HUES64 (cell line): Measurements from ENCODE around the gene EDAR.

Experiments used
- H3K27ac ChIP-seq: 2 replicates; pipeline ENCODE4 v1.7.0; 2013; ENCODE audit warnings: low read depth, low read length, inconsistent platforms
- H3K27me3 ChIP-seq: 2 replicates; pipeline ENCODE4 v1.6.1; 2013; ENCODE audit warnings: mild to moderate bottlenecking, low read length; ENCODE audit not compliant: insufficient read depth
- H3K36me3 ChIP-seq: 2 replicates; pipeline ENCODE4 v1.6.1; 2013; ENCODE audit warnings: mild to moderate bottlenecking, low read length; ENCODE audit not compliant: insufficient read depth
- H3K4me1 ChIP-seq: 2 replicates; pipeline ENCODE4 v1.6.1; 2013; ENCODE audit warnings: mild to moderate bottlenecking, low read length, moderate library complexity; ENCODE audit not compliant: insufficient read depth
- H3K4me3 ChIP-seq: 2 replicates; pipeline ENCODE4 v1.5.1; 2013; ENCODE audit warnings: mild to moderate bottlenecking, low read length, moderate library complexity
- H3K9ac ChIP-seq: 2 replicates; pipeline ENCODE4 v1.6.1; 2013; ENCODE audit warnings: mild to moderate bottlenecking, low read depth, low read length
- H3K9me3 ChIP-seq: 2 replicates; pipeline ENCODE4 v1.6.1; 2013; ENCODE audit warnings: low read depth, low read length; ENCODE audit not compliant: insufficient read depth
- whole genome bisulfite sequencing: fragments of 150-250, 120-280 bp; methylation state at CpG from one replicate; pipeline ENCODE4 v1.1.7; 2013; ENCODE audit warnings: missing lambda C conversion rate; 5-methylcytosine and 5-hydroxymethylcytosine counted together

The EDAR gene

DNA sequence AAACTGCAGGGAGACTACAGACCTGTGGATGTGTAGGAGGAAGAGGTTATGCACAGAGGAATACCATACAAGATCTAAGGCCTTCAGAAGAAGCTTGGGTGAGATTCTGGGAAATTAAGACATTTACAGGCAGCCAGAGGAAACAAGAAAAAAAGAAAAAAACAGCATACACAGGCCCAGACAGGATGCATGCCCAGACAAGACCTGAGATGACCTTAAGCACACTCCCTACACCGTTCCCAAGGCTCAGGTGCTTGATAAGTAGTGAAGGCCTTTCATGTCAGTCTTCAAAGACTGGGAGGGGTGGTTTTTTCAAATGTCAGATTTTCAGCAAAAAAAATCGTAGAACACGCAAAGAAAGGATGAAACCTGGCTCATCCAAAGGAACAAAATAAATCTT is 119.5 kb downstream of the EDAR start:
- no peaks in the 10 kb centered on the region; the same call in 1 of the 2 replicates for H3K9me3 ChIP-seq
- H3K4me1 ChIP-seq, result no peaks in the 10 kb centered on the region
- H3K27ac ChIP-seq, result no peak overlapping the region
- peaks cover 55% of the 10 kb centered on the region for H3K36me3 ChIP-seq
- WGBS, result 94% methylated on average over 3 of the region's 3 CpGs
- no peak overlapping the region for H3K4me3 ChIP-seq
- H3K9ac ChIP-seq, result no peak overlapping the region
- H3K27me3 ChIP-seq, result no peaks in the 10 kb centered on the region

DNA sequence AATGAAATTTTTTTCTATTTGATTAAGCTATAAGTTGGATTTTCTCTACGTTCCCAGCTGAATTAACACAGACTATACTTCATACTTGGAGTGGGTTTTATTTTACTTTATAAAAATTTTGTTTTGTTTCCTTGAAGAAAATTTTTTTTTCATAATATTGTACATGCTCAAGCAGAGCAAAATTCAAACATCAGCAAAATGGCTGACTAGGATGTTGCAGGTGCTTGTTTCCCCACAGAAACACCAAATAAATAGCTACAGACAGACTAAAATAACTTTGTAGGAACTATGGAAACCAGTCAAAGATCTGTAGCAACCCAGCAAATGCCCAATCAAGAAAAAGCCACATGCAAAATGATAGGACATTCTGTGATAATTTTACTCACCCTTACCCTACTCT is 120.1 kb downstream of the EDAR start:
- Histone ChIP-seq H3K27ac (no peak overlapping the region), H3K27me3 (no peaks in the 10 kb centered on the region), H3K4me3 (no peak overlapping the region), H3K9ac (no peak overlapping the region), H3K9me3 (no peaks in the 10 kb centered on the region; the same call in 1 of the 2 replicates), H3K36me3 (peaks cover 49% of the 10 kb centered on the region), H3K4me1 (no peaks in the 10 kb centered on the region)
- WGBS, result no CpG with 5 or more reads among the region's 1 CpG

DNA sequence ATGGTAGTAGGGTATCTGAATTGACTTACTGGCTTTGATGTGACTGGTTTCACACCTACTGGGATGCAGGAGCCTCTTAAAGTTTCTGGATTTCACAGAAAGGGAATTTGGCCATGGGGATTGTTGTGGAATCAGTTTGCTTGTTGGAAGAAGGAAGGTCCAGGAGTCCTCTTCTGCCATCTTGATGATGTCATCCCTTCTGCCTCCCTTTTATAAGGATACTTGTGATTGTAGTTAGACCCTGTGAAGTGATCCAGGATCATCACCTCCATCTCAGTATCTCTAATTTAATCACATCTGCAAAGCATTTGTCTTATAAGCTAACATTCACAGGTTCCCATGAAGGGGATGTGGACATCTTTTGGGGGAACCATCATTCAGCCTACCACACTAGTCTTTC is 123.0 kb downstream of the EDAR start:
- H3K9ac ChIP-seq, result no peak overlapping the region
- H3K9me3 ChIP-seq, result no peaks in the 10 kb centered on the region; the same call in 1 of the 2 replicates
- no peaks in the 10 kb centered on the region for H3K4me1 ChIP-seq
- H3K27me3 ChIP-seq, result no peaks in the 10 kb centered on the region
- no peak overlapping the region for H3K4me3 ChIP-seq
- no peak overlapping the region for H3K27ac ChIP-seq
- peaks cover 45% of the 10 kb centered on the region for H3K36me3 ChIP-seq

DNA sequence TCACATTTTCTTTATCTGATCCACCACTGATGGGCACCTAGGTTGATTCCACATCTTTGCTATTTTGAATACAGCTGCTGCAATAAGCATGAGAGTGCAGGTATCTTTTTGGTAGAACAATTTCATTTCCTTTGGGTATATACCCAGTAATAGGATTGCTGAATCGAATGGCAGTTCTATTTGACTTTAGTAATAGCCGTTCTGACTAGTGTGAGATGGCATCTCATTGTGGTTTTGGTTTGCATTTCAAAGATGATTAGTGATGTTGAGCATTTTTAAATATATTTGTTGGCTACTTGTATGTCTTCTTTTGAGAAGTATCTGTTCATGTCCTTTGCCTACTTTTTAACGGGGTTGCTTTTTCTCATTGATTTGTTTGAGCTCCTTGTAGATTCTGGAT is 130.1 kb downstream of the EDAR start:
- Histone ChIP-seq H3K36me3 (peaks cover 33% of the 10 kb centered on the region), H3K4me3 (no peak overlapping the region), H3K9ac (no peak overlapping the region), H3K4me1 (no peaks in the 10 kb centered on the region), H3K27ac (no peak overlapping the region), H3K27me3 (no peaks in the 10 kb centered on the region), H3K9me3 (no peaks in the 10 kb centered on the region)
- 93% methylated on average over 3 of the region's 3 CpGs for WGBS

DNA sequence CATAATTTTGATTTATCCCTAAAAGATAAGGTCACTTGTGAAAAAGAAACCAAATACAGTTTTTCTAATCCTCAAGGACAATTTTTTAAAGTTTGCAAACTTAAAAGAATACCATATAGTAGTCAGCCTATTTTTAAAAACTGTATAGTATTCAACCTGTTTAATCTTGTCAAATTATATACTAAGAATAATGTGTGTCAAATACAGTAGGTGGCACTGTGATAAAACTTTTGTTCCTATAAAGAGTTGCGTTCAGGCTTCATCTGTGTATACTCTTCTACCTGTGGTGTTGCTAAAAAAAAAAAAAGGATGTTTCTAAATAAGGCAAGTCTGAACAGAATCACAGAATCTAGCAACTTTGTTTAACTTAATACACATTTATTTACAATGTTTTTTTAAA is 133.8 kb downstream of the EDAR start:
- Histone ChIP-seq H3K4me3 (no peak overlapping the region), H3K27ac (no peak overlapping the region), H3K27me3 (no peaks in the 10 kb centered on the region), H3K9me3 (no peaks in the 10 kb centered on the region), H3K9ac (no peak overlapping the region), H3K36me3 (peaks cover 48% of the 10 kb centered on the region), H3K4me1 (no peaks in the 10 kb centered on the region)
- 88% methylated on average over 1 of the region's 1 CpG for WGBS

DNA sequence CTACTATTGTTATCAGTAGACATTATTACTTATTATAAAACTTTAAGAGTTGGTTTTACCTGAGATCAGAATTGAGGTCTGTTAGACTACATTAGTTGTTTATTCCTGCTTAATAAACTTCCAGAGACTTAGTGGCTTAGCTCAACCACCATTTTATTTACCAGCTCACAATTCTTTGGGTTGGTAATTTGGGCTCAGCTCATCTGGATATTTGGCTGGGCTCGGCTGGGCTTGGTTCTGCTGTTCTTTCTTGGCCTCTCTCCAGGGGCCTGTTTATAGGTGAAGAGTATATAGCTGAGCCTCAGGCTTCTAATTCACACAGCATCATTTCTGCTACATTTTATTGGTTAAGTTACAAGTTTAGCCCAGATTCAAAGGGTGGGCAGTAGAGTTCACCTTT is 134.5 kb downstream of the EDAR start:
- no peaks in the 10 kb centered on the region for H3K9me3 ChIP-seq
- H3K27ac ChIP-seq, result no peak overlapping the region
- H3K9ac ChIP-seq, result no peak overlapping the region
- no peak overlapping the region for H3K4me3 ChIP-seq
- 100% methylated on average over 1 of the region's 1 CpG for WGBS
- H3K4me1 ChIP-seq, result no peaks in the 10 kb centered on the region
- no peaks in the 10 kb centered on the region for H3K27me3 ChIP-seq
- peaks cover 55% of the 10 kb centered on the region for H3K36me3 ChIP-seq

DNA sequence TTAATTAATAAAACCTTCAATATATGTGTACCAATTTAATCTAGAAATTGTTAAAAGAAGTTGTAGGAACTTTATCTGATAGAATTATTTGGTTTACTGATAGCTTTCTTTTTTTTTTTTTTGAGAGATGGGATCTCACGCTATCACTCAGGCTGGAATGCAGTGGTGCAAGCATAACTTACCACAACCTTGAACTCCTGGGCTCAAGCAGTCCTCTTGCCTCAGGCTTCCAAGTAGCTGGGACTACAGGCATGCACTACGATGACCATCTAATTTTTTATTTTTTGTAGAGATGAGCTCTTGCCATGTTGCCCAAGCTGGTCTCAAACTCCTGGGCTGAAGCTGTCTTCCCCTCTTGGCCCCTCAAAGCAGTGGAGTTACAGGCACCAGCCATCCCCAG is 135.6 kb downstream of the EDAR start:
- Histone ChIP-seq H3K4me1 (no peaks in the 10 kb centered on the region), H3K9ac (no peak overlapping the region), H3K27ac (no peak overlapping the region), H3K9me3 (no peaks in the 10 kb centered on the region), H3K4me3 (no peak overlapping the region), H3K36me3 (peaks cover 58% of the 10 kb centered on the region), H3K27me3 (no peaks in the 10 kb centered on the region)
- 94% methylated on average over 2 of the region's 2 CpGs for WGBS

DNA sequence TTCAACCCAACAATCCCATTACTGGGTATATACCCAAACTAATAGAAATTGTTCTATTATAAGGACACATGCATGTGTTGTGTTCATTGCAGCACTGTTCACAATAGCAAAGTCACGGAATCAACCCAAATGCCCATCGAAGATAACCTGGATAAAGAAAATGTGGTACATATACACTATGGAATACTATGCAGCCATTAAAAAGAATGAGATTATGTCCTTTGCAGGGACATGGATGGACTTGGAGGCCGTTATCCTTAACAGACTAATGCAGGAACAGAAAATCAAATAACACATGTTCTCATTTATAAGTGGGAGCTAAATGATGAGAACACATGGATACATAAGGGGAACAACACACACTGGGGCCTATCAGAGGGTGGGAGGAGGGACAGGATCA is 136.6 kb downstream of the EDAR start:
- no peak overlapping the region for H3K27ac ChIP-seq
- H3K27me3 ChIP-seq, result no peaks in the 10 kb centered on the region
- H3K4me3 ChIP-seq, result no peak overlapping the region
- H3K9me3 ChIP-seq, result no peaks in the 10 kb centered on the region
- H3K9ac ChIP-seq, result no peak overlapping the region
- no peaks in the 10 kb centered on the region for H3K4me1 ChIP-seq
- 95% methylated on average over 2 of the region's 3 CpGs for WGBS
- peaks cover 62% of the 10 kb centered on the region for H3K36me3 ChIP-seq

DNA sequence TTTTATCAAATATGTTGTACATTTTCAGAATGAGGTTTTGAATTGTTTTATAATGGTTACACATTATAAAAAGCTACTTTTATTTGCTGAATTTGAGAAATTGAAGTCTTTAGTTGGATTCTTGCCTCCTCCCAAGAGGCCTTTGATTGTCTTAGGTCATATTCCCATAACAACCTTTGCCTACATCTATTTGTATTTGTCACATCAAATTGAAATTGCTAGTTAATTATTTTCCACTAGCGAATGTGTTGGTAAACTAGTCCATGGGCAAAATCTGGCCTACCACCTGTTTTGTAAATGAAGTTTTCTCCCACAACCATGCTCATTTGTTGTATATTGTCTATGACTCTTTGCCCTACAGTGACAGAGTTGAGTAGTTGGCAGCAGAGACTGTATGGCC is 142.0 kb downstream of the EDAR start:
- no CpG with 5 or more reads among the region's 1 CpG for WGBS
- Histone ChIP-seq H3K4me3 (no peak overlapping the region), H3K4me1 (no peaks in the 10 kb centered on the region), H3K36me3 (peaks cover 67% of the 10 kb centered on the region), H3K27ac (no peak overlapping the region), H3K9me3 (no peaks in the 10 kb centered on the region), H3K9ac (no peak overlapping the region), H3K27me3 (no peaks in the 10 kb centered on the region)

DNA sequence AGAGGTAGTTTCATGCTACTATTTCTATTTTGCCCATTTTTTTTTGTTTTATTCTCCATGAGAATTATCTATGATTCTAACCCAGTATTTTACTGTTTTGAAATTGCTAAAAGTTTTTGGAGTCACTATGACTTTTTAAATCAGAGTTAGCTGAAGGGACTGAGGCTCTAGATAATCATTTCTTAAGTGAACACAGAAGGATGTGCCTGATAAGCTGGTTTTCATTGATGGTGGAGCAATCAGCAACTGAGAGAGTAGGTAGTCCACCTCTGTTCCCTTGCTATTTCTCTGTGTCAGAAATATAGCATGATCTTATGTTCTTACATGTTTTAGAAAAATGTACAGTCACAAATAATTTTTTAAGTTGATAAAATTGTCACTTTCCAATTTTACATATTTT is 143.1 kb downstream of the EDAR start:
- no peak overlapping the region for H3K9ac ChIP-seq
- peaks cover 5% of the 10 kb centered on the region; the same call in 1 of the 2 replicates for H3K9me3 ChIP-seq
- H3K4me3 ChIP-seq, result no peak overlapping the region
- no peaks in the 10 kb centered on the region for H3K4me1 ChIP-seq
- no peaks in the 10 kb centered on the region for H3K27me3 ChIP-seq
- no peak overlapping the region for H3K27ac ChIP-seq
- peaks cover 66% of the 10 kb centered on the region for H3K36me3 ChIP-seq
